Stimulated activated naive CD8-positive, alpha-beta T cell treated with anti-CD3 and anti-CD28 coated beads, Interleukin-15, Interleukin-2, amounts not matched to agents 100 ng/mL and 50 ng/mL, for 24 hours (primary cell): ENCODE measurements around the gene ZNF407.

Source experiments
- H3K27ac Mint-ChIP-seq: one replicate; pipeline ENCODE4 v1.8.0; 2021; ENCODE audit warnings: mild to moderate bottlenecking, mixed read lengths
- H3K27me3 Mint-ChIP-seq: one replicate; pipeline ENCODE4 v1.8.0; 2021; ENCODE audit warnings: mixed read lengths
- H3K36me3 Mint-ChIP-seq: one replicate; pipeline ENCODE4 v1.8.0; 2021; ENCODE audit warnings: low read depth, mixed read lengths
- H3K4me1 Mint-ChIP-seq: one replicate; pipeline ENCODE4 v1.8.0; 2021; ENCODE audit warnings: low read depth, mixed read lengths
- H3K4me3 Mint-ChIP-seq: one replicate; pipeline ENCODE4 v1.8.0; 2021; ENCODE audit warnings: mild to moderate bottlenecking, mixed read lengths
- H3K9me3 Mint-ChIP-seq: one replicate; pipeline ENCODE4 v1.8.0; 2021; ENCODE audit warnings: mixed read lengths

ZNF407 gene

DNA sequence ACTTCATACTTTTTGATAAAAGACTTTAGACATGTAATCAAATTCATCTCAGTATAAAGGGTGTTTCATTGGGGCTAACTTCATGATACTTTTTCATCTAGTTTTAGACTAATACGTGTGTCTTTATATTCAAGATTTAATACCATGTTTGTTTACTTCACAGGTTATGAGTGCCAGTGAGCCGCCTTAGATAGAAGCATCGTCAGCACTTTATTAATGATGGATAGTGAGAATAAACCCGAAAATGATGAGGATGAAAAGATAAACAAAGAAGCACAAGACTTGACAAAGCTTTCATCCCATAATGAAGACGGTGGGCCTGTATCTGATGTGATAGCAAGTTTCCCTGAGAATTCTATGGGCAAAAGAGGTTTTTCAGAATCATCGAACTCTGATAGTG, 33.1 kb downstream of the ZNF407 start:
- Mint-ChIP-seq H3K27me3 (no peaks in the 10 kb centered on the region), H3K4me3 (peak overlapping the region; percentile 45), H3K9me3 (no peaks in the 10 kb centered on the region), H3K27ac (peak overlapping the region; percentile 79), H3K4me1 (peaks cover 29% of the 10 kb centered on the region), H3K36me3 (peaks cover 51% of the 10 kb centered on the region)

GRCh38 chr18:74631212-74631611, 33.5 kb downstream of the ZNF407 start:
- peak overlapping the region; percentile 79 for H3K27ac Mint-ChIP-seq
- peak overlapping the region; percentile 45 for H3K4me3 Mint-ChIP-seq
- no peaks in the 10 kb centered on the region for H3K9me3 Mint-ChIP-seq
- H3K36me3 Mint-ChIP-seq: peaks cover 51% of the 10 kb centered on the region
- peaks cover 29% of the 10 kb centered on the region for H3K4me1 Mint-ChIP-seq
- H3K27me3 Mint-ChIP-seq: no peaks in the 10 kb centered on the region

DNA sequence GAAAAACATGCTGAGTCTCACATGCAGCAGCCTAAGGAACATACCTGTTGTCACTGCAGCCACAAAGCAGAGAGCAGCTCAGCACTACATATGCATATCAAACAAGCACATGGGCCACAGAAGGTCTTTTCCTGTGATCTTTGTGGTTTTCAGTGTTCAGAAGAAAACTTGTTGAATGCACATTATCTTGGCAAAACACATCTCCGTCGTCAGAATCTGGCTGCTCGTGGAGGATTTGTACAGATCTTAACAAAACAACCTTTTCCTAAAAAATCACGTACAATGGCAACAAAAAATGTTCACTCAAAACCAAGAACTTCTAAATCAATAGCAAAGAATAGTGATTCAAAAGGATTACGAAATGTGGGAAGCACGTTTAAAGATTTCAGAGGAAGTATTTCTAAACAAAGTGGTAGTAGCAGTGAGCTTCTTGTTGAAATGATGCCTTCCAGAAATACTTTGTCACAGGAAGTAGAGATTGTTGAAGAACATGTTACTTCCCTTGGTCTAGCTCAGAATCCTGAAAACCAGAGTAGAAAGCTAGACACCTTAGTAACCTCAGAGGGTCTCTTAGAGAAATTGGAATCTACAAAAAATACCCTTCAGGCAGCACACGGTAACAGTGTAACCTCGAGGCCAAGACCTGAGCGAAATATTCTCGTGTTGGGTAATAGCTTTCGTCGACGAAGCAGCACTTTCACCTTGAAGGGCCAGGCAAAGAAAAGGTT, 34.1 kb downstream of the ZNF407 start:
- H3K9me3 Mint-ChIP-seq: no peaks in the 10 kb centered on the region
- peak overlapping the region; percentile 45 for H3K4me3 Mint-ChIP-seq
- peaks cover 51% of the 10 kb centered on the region for H3K36me3 Mint-ChIP-seq
- H3K27ac Mint-ChIP-seq: peak overlapping the region; percentile 79
- peaks cover 29% of the 10 kb centered on the region for H3K4me1 Mint-ChIP-seq
- no peaks in the 10 kb centered on the region for H3K27me3 Mint-ChIP-seq

- peaks cover 29% of the 10 kb centered on the region for H3K4me1 Mint-ChIP-seq
These were observed 34.6 kb downstream of the ZNF407 start for GRCh38 chr18:74632351-74632679.

GRCh38 chr18:74632856-74633255, 35.2 kb downstream of the ZNF407 start:
- Mint-ChIP-seq H3K4me3 (no peak overlapping the region), H3K9me3 (no peaks in the 10 kb centered on the region), H3K27me3 (no peaks in the 10 kb centered on the region), H3K36me3 (peaks cover 51% of the 10 kb centered on the region), H3K4me1 (peaks cover 29% of the 10 kb centered on the region), H3K27ac (peak overlapping the region; percentile 79)

More at GRCh38 chr18:74632351-74632679, 34.6 kb downstream of the ZNF407 start:
- Mint-ChIP-seq H3K9me3 (no peaks in the 10 kb centered on the region), H3K27ac (peak overlapping the region; percentile 79), H3K36me3 (peaks cover 51% of the 10 kb centered on the region), H3K27me3 (no peaks in the 10 kb centered on the region), H3K4me3 (no peak overlapping the region)

GRCh38 chr18:74633652-74634352, 36.1 kb downstream of the ZNF407 start:
- H3K36me3 Mint-ChIP-seq: peaks cover 51% of the 10 kb centered on the region
- peaks cover 29% of the 10 kb centered on the region for H3K4me1 Mint-ChIP-seq
- no peak overlapping the region for H3K4me3 Mint-ChIP-seq
- H3K27ac Mint-ChIP-seq: no peak overlapping the region
- no peaks in the 10 kb centered on the region for H3K27me3 Mint-ChIP-seq
- H3K9me3 Mint-ChIP-seq: no peaks in the 10 kb centered on the region

GRCh38 chr18:74635224-74635975, 37.7 kb downstream of the ZNF407 start:
- Mint-ChIP-seq H3K4me1 (peaks cover 28% of the 10 kb centered on the region), H3K27me3 (no peaks in the 10 kb centered on the region), H3K9me3 (no peaks in the 10 kb centered on the region), H3K4me3 (no peak overlapping the region), H3K27ac (no peak overlapping the region), H3K36me3 (peaks cover 51% of the 10 kb centered on the region)

GRCh38 chr18:74637070-74637469, 39.4 kb downstream of the ZNF407 start:
- Mint-ChIP-seq H3K9me3 (no peaks in the 10 kb centered on the region), H3K4me3 (no peak overlapping the region), H3K4me1 (peaks cover 11% of the 10 kb centered on the region), H3K27me3 (no peaks in the 10 kb centered on the region), H3K36me3 (peaks cover 47% of the 10 kb centered on the region), H3K27ac (no peak overlapping the region)

DNA sequence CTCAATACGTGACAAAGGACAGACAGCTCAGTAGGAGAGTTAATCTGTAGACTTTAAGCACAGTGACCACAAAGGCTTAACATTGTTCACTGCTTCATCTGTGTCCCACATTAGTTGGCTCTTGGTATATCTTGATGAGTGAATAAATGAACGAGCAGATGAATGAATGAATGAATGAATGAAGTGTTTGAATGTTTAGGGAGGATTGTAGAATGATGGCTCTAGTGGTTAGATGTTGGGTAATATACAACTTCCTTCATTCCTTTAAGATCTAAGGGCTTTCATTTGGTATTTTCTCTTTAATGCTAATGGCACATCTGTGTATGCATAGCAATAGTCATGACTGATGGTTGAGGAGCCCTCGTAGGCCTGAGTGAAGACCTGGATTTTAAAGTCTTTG, 40.5 kb downstream of the ZNF407 start:
- H3K4me3 Mint-ChIP-seq: no peak overlapping the region
- peaks cover 44% of the 10 kb centered on the region for H3K36me3 Mint-ChIP-seq
- H3K27ac Mint-ChIP-seq: no peak overlapping the region

GRCh38 chr18:74644713-74645112, 47.0 kb downstream of the ZNF407 start:
- Mint-ChIP-seq H3K4me1 (peaks cover 5% of the 10 kb centered on the region), H3K27me3 (no peaks in the 10 kb centered on the region), H3K36me3 (peaks cover 36% of the 10 kb centered on the region), H3K4me3 (no peak overlapping the region), H3K9me3 (no peaks in the 10 kb centered on the region), H3K27ac (no peak overlapping the region)

More for the DNA sequence above, 40.5 kb downstream of the ZNF407 start:
- Mint-ChIP-seq H3K9me3 (no peaks in the 10 kb centered on the region), H3K4me1 (no peaks in the 10 kb centered on the region), H3K27me3 (no peaks in the 10 kb centered on the region)

GRCh38 chr18:74645679-74646078, 48.0 kb downstream of the ZNF407 start:
- Mint-ChIP-seq H3K9me3 (no peaks in the 10 kb centered on the region), H3K4me1 (peaks cover 5% of the 10 kb centered on the region), H3K27me3 (no peaks in the 10 kb centered on the region), H3K4me3 (no peak overlapping the region), H3K27ac (no peak overlapping the region), H3K36me3 (peaks cover 36% of the 10 kb centered on the region)

DNA sequence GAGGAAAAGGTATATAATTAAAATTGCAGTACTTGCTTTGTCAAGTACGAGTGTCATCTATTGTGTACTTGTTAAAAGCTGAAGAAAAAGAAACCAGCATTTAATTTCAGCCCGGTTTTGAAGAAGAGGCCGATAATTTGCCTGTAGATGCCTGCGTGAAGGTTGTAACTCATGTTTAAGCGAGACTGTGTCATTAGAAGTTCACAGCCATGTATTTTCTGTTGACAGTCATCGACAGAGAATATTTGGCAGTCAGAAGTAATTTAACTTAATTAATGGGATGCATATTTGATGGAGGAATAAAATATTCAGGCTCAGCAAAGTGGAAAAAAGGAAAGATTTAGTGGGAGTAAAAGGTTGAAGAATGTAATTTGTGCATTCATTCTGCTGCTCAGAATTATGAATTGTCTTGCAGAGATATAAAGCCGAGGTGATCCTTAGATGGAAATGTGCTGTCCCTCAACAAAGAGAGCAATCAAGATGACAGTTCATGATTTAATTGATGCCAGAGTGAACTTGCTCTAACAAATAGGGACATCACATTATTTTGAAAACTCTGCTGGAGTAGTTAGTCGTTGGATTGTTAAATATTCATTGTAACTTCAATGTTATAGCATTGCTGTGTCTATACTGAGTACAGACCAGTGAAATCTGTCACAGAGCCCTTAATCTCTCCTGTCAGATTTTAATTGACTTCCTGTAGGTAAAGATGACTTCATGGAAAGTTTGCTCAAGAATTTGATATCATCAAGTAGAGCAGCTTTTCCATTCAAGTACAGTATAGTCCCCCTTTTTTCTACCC, 53.9 kb downstream of the ZNF407 start:
- no peaks in the 10 kb centered on the region for H3K4me1 Mint-ChIP-seq
- H3K9me3 Mint-ChIP-seq: no peaks in the 10 kb centered on the region
- peaks cover 10% of the 10 kb centered on the region for H3K36me3 Mint-ChIP-seq
- H3K27me3 Mint-ChIP-seq: no peaks in the 10 kb centered on the region
- H3K27ac Mint-ChIP-seq: no peak overlapping the region
- no peak overlapping the region for H3K4me3 Mint-ChIP-seq

DNA sequence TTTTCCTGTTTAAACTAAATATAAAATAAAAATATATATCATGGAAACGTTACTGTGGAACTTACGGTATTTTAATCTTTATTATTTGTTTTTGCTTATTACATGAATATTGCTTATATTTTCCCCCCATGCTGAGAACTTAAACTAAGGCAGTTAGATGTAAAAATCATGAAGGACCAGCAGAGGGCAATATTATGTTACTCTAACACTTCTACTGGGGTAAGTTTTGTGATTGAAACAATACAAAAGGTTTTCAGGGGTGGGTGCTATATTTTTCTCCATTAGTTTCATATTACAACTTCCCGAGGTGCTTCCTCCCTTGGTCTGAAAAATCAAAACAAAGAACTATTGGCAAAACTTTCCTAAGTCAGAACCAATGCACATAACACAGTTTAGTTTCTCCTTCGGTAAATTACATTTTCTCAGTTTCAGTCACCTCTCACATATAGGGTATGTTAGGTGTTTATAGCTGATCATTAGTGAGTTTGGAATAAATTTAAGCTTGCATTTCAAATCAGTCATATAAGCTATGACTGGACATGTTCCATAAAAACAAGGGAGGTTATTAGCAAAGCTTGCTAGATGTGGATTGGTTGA, 54.8 kb downstream of the ZNF407 start:
- H3K4me3 Mint-ChIP-seq: no peak overlapping the region
- H3K36me3 Mint-ChIP-seq: peaks cover 3% of the 10 kb centered on the region
- no peaks in the 10 kb centered on the region for H3K27me3 Mint-ChIP-seq
- no peaks in the 10 kb centered on the region for H3K9me3 Mint-ChIP-seq
- H3K4me1 Mint-ChIP-seq: no peaks in the 10 kb centered on the region
- H3K27ac Mint-ChIP-seq: no peak overlapping the region

DNA sequence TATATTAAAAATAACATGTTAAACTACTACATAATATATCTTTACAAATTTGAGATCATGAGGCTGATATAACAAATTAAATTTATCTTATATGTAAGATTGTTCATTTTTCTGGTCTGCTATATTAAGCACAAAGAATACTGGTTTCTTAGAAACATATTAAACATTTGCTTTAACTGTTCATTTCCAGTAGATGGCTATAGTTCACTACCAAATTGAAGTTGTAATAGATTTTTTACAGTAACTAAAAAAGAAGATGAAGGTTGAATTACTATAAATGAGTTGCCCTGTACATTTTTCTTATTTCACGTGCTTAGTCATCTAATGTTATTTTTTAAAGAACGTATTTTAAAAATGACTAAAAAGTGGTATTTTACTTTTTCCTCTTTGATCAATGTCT, 57.0 kb downstream of the ZNF407 start:
- no peaks in the 10 kb centered on the region for H3K36me3 Mint-ChIP-seq
- H3K4me3 Mint-ChIP-seq: no peak overlapping the region
- H3K27ac Mint-ChIP-seq: no peak overlapping the region
- no peaks in the 10 kb centered on the region for H3K4me1 Mint-ChIP-seq
- H3K27me3 Mint-ChIP-seq: no peaks in the 10 kb centered on the region
- H3K9me3 Mint-ChIP-seq: no peaks in the 10 kb centered on the region
